GM10248 (cell line): ENCODE results near the gene JARID2.

Source experiments
- CTCF ChIA-PET: fragments of 300-600 bp; sonication (Branson Sonifier 250); formaldehyde crosslinking; extraction: SDS; loops from one replicate; lab custom pipeline; 2021; ENCODE audit warnings: antibody characterized with exemption; lab: Yijun Ruan, JAX
- POLR2A ChIA-PET: fragments of 350-650 bp; sonication (Branson Sonifier 250); formaldehyde crosslinking; extraction: SDS; loops from one replicate; lab custom pipeline; 2020; ENCODE audit warnings: antibody characterized with exemption; lab: Yijun Ruan, JAX
- DNase-seq: peaks from one replicate; pipeline ENCODE4 v3.0.0; 2012; ENCODE audit errors: extremely low spot score
- TF ChIP-seq, protein P1 (sequence below): IDR thresholded peaks from 2 replicates; pipeline ENCODE4 v1.5.1; 2012; ENCODE audit warnings: mild to moderate bottlenecking, low read depth; ENCODE audit errors: extremely low read depth, missing control alignments, control extremely low read depth

JARID2 gene

DNA sequence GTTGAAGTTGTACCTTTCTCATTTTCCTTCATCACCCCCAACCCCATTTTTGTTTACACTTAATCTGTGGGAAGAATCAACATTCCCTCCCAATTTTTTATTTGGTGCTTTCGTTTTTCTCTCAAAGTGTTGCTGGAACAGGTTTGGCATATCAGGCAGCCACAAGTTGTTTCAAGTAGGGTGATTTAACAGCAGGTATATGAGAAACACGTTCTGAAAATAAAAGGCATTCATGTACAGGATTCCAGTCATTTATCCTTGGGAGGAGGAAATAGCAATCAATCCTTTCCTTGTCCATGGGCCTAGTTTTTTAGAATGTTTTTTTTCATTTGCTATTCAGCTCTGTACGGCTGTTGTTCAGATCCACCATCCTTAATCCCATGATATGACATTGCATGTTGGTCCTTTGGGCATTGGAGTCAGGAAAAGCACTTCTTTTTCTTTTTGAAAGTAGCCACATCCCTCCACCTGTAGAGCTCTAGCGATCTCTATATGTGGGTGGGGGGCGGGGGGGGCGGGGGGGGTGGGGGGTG lies 120.2 kb downstream of the JARID2 start:
- DNase-seq = no peak
- TF ChIP-seq, protein P1, sequence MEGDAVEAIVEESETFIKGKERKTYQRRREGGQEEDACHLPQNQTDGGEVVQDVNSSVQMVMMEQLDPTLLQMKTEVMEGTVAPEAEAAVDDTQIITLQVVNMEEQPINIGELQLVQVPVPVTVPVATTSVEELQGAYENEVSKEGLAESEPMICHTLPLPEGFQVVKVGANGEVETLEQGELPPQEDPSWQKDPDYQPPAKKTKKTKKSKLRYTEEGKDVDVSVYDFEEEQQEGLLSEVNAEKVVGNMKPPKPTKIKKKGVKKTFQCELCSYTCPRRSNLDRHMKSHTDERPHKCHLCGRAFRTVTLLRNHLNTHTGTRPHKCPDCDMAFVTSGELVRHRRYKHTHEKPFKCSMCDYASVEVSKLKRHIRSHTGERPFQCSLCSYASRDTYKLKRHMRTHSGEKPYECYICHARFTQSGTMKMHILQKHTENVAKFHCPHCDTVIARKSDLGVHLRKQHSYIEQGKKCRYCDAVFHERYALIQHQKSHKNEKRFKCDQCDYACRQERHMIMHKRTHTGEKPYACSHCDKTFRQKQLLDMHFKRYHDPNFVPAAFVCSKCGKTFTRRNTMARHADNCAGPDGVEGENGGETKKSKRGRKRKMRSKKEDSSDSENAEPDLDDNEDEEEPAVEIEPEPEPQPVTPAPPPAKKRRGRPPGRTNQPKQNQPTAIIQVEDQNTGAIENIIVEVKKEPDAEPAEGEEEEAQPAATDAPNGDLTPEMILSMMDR = no peak
- CTCF ChIA-PET = no interaction called here
- POLR2A ChIA-PET = no interaction called here

DNA sequence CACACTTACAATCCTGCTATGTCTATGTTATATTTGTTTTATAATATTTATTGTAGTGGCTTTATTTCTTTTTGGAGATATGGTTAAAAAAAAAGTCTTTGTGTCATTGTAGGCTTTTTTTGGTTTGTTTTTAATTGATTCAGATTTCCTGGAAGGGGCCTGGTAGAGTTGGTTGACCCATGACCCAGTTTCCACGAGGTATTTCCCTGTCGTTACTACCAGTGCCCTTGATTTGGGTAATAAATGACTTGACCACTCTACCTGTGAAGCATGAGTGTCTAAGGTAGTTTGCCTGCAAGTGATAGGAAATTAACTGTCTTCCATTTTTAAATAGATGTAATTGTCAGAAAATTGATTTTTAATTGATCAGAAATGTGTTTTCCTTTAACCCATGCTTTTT lies 121.0 kb downstream of the JARID2 start:
- TF ChIP-seq, protein P1 = no peak
- ChIA-PET CTCF (no interaction called here), POLR2A (no interaction called here)
- DNase-seq = no peak

DNA sequence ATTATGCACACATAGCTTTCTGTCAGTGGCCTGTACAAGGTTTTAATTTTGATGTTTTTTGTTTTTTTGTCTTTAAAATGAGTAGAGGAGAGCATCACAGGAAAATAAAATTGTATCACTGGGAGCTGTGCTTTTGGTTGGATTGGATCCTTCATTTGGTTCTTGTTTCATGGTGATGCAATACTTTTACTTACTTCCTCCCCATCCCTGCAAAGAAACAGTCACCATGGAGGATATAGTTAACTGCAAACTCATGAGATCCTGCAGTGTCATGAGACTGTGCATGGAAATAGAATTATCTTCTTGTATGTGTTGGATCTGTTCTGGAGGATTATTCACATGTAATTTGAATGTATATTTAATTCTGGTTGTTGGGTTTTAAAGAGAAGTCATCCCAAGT lies 122.3 kb downstream of the JARID2 start:
- DNase-seq = no peak
- ChIA-PET CTCF (no interaction called here), POLR2A (no interaction called here)
- TF ChIP-seq, protein P1 = no peak

DNA sequence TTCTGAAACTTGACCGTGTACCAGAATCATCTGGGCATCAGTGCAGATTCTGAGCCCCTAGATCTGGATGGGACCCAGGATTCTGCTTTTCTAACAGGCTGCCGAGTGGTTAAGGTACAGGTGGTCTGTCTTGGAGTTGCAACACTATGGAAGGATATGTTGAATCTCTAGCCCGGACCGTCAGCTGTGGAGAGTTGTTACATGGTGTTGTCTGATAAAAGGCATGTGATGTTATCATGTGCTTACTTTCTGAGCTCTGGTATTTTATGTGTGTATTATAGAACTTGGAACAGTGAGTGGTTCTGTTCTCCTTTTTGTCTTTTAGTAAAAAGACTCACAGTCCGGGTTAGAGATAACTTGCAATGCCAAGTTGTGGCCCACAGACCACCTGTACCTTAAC lies 123.0 kb downstream of the JARID2 start:
- ChIA-PET POLR2A (no interaction called here), CTCF (interaction anchor here (1.3 to 2.2 kb wide), 3 partner anchors 10 to 21 kb away, joined by 3 to 5 read pairs (median 5); no protein-coding TSS in a partner anchor)
- DNase-seq = no peak
- TF ChIP-seq, protein P1 = no peak

DNA sequence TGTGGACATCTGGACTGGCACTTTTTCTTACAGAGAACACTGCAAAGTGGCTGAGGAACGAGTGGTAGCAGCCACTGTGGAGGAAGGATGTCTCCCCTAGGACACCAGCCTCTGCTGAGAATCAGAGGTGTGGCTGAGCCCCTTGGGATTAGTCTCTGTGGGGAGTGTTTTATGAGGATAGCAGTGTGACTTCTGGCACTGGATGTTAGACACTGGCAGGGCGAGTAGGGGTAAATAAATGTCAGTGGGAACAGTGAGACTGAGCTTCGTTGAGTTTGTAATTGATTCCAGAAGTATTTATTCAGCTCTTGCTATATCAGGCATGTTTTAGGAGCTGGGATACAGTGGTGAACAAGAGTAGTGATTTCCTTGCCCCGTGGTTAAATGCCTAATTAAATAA lies 124.0 kb downstream of the JARID2 start:
- TF ChIP-seq, protein P1 = no peak
- DNase-seq = no peak
- ChIA-PET CTCF (interaction anchor here (0.7 to 2.2 kb wide), 5 partner anchors 9 to 65 kb away, joined by 3 to 5 read pairs (median 3); no protein-coding TSS in a partner anchor), POLR2A (no interaction called here)

DNA sequence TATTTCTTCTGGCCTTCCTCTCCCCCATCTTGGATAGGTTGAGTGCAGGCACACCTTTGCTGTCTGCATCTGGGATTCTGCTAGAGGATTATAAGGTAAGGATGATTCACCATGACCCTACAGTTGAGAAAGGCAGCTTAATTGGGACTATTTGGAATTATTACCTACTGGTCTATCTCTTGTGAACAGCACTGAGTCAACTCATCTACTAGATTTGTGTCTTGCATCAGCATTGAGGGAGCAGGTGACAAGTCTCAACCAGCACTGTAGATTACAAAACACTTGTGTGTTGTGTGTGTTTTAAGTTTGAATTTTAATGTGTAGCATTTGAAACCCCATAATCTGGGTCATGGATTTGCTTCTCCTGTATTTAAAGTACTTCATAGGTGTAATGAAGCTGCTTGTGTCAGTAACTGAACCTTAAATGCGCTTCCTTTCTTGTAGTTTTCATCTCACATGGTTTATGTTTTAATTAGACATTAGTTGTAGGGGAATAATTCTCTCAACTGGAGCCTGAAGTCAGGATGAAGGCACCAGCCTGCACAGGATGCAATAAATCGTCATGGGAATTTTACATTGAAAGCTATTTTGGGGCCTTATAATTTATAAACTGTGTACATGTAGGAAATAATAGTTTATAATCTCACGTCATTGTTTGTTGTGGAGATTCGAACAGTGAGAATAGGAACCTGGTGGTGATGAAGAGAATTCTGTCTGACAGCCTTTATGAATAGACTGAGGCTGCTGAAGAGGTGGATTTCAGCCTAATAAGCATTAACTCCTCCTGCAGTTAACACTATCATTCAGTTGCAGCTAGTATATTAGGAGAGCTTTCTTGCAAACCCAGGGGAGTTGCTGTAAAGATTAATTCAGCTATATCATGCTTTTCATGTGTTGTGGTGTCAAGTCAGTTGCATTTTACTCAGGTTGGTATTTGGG lies 125.1 kb downstream of the JARID2 start:
- no peak for DNase-seq
- TF ChIP-seq, protein P1 = no peak
- CTCF ChIA-PET = interaction anchor here (0.6 to 2.2 kb wide), 9 partner anchors 14 to 225 kb away, joined by 3 to 5 read pairs (median 4); no protein-coding TSS in a partner anchor
- POLR2A ChIA-PET = no interaction called here
